ENCODE results near the gene GLDN. TPM values are rescaled to one million over a fixed set of nuclear protein-coding genes. Genes with fewer than 3 reads are reported as not detected.

The GLDN gene
- total RNA-seq, 3 donors from 2014 or later (not counting 1 experiment from before 2014, with no cell fraction given) = not detected

GRCh38 chr15:51313644-51314280, 27.7 kb upstream of the GLDN start:
- no peak for TF ChIP-seq CTCF (IDR thresholded peaks at IDR 0.05)
- H3K4me3 Mint-ChIP-seq = no peak overlapping the region
- intact Hi-C loops (cut with micrococcal nuclease) = no loop called here
- 78% methylated on average over 7 of the region's 10 CpGs for WGBS (ENCODE audit: insufficient coverage)
- H3K9me3 Mint-ChIP-seq = no peaks in the 10 kb centered on the region
- H3K36me3 Mint-ChIP-seq = no peaks in the 10 kb centered on the region
- ATAC-seq (no peak), DNase-seq (no peak)
- no peaks in the 10 kb centered on the region for H3K4me1 ChIP-seq (ENCODE audit: control insufficient read depth, insufficient read depth, low read length)
- no peaks in the 10 kb centered on the region for H3K4me1 Mint-ChIP-seq
- H3K27me3 Mint-ChIP-seq (ENCODE audit: low read depth in 2 of 2) = peaks cover 4 to 10% of the 10 kb centered on the region in 2 donors
- no peak overlapping the region for H3K27ac ChIP-seq (ENCODE audit: low read length)
- H3K27me3 ChIP-seq (ENCODE audit: control insufficient read depth, insufficient read depth, low read length) = no peaks in the 10 kb centered on the region
- no peak overlapping the region for H3K27ac Mint-ChIP-seq
- no peaks in the 10 kb centered on the region for H3K9me3 ChIP-seq (ENCODE audit: control insufficient read depth, insufficient read depth, low read length)
- no peak overlapping the region for H3K4me3 ChIP-seq (ENCODE audit: low read length)
- H3K36me3 ChIP-seq (ENCODE audit: control insufficient read depth, insufficient read depth, low read length) = no peaks in the 10 kb centered on the region

- Mint-ChIP-seq H3K9me3 (no peaks in the 10 kb centered on the region), H3K36me3 (no peaks in the 10 kb centered on the region), H3K27ac (no peak overlapping the region), H3K4me1 (no peaks in the 10 kb centered on the region), H3K4me3 (no peak overlapping the region), H3K27me3 (ENCODE audit: low read depth in 2 of 2) (peaks cover 7 to 10% of the 10 kb centered on the region in 2 donors)
- DNase-seq (no peak), ATAC-seq (no peak)
- no peaks in the 10 kb centered on the region for H3K36me3 ChIP-seq (ENCODE audit: control insufficient read depth, insufficient read depth, low read length)
- TF ChIP-seq CTCF (IDR thresholded peaks at IDR 0.05) = no peak
- no peaks in the 10 kb centered on the region for H3K4me1 ChIP-seq (ENCODE audit: control insufficient read depth, insufficient read depth, low read length)
- H3K27me3 ChIP-seq (ENCODE audit: control insufficient read depth, insufficient read depth, low read length) = no peaks in the 10 kb centered on the region
- no peak overlapping the region for H3K4me3 ChIP-seq (ENCODE audit: low read length)
- no peak overlapping the region for H3K27ac ChIP-seq (ENCODE audit: low read length)
- intact Hi-C loops (cut with micrococcal nuclease) = no loop called here
- H3K9me3 ChIP-seq (ENCODE audit: control insufficient read depth, insufficient read depth, low read length) = no peaks in the 10 kb centered on the region
- 94% methylated on average over 10 of the region's 10 CpGs for WGBS (ENCODE audit: insufficient coverage)
Measured at GRCh38 chr15:51314391-51315337, 26.8 kb upstream of the GLDN start.

GRCh38 chr15:51315726-51316125, 25.7 kb upstream of the GLDN start:
- peaks cover 7 to 10% of the 10 kb centered on the region in 2 donors for H3K27me3 Mint-ChIP-seq (ENCODE audit: low read depth in 2 of 2)
- H3K9me3 Mint-ChIP-seq = no peaks in the 10 kb centered on the region
- DNase-seq (no peak), ATAC-seq (no peak)
- Histone ChIP-seq H3K4me1 (ENCODE audit: control insufficient read depth, insufficient read depth, low read length) (no peaks in the 10 kb centered on the region), H3K36me3 (ENCODE audit: control insufficient read depth, insufficient read depth, low read length) (no peaks in the 10 kb centered on the region), H3K4me3 (ENCODE audit: low read length) (no peak overlapping the region), H3K27ac (ENCODE audit: low read length) (no peak overlapping the region), H3K9me3 (ENCODE audit: control insufficient read depth, insufficient read depth, low read length) (no peaks in the 10 kb centered on the region), H3K27me3 (ENCODE audit: control insufficient read depth, insufficient read depth, low read length) (no peaks in the 10 kb centered on the region)
- WGBS (ENCODE audit: insufficient coverage) = 90% methylated on average over 7 of the region's 7 CpGs
- intact Hi-C loops (cut with micrococcal nuclease) = no loop called here
- H3K4me3 Mint-ChIP-seq = no peak overlapping the region
- H3K4me1 Mint-ChIP-seq = no peaks in the 10 kb centered on the region
- H3K36me3 Mint-ChIP-seq = no peaks in the 10 kb centered on the region
- no peak for TF ChIP-seq CTCF (IDR thresholded peaks at IDR 0.05)
- no peak overlapping the region for H3K27ac Mint-ChIP-seq
